SHP77 (cell line): Measurements from ENCODE around the gene POLR3A.
"Not testable (repeated sequence)": the region's sequence is repeated elsewhere in the genome, so short reads cannot be mapped to it uniquely, and the experiment has no call there.

Source experiments
- DNase-seq, 2 experiments: peaks; one replicate each; lab custom pipeline; 2025; lab: John Stamatoyannopoulos, UW

POLR3A gene

DNA sequence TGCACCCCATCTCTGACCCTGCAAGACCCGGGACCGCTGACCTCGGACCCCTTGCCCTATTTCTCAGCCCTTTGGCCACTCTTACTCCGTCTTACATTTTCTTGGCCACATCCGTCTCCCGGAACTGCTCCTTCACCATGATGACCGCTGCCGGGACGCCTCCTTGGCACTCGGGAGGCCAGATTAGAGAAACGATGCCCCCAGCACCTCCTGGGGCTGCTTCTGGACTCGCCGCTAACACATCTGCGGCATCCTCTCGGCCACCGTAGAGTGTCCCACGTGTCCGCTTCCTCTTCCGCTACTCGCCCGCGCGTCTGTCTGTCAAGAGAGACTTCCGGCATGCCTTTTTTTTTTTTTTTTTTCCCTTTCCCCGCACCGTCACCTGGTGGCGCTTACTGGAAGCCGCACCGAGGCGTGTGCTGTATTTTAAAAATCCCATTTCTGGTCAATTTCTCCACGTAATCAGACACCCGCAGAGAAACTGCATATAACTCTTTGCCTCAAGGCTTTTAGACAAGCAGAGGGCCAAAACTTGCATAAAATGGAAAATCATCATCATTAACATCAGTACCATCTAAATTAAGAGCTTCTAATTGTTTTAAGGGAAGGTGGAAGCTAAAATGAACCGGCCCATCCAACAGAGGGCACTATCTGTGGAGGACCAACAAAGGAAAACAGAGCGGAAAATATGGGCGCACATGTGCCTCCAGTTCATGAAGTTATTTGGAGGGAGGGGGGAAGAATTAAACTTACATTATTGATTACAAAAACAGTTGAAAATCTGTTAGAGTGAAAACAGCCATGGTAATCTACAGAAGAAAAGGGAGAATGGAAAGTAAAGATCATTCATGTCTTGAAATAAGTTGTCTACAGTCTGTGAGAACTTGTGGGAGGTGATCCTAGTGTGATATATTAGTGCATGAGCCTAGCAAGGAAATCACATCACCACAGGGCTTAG is at the start of gene POLR3A:
Gene POLR3A, minus strand, starts transcription at position 247 of the 958 bp plus-strand sequence. Its CDS starts 108 bp downstream, at position 139.
- peak; percentile 81 to 83 for DNase-seq

DNA sequence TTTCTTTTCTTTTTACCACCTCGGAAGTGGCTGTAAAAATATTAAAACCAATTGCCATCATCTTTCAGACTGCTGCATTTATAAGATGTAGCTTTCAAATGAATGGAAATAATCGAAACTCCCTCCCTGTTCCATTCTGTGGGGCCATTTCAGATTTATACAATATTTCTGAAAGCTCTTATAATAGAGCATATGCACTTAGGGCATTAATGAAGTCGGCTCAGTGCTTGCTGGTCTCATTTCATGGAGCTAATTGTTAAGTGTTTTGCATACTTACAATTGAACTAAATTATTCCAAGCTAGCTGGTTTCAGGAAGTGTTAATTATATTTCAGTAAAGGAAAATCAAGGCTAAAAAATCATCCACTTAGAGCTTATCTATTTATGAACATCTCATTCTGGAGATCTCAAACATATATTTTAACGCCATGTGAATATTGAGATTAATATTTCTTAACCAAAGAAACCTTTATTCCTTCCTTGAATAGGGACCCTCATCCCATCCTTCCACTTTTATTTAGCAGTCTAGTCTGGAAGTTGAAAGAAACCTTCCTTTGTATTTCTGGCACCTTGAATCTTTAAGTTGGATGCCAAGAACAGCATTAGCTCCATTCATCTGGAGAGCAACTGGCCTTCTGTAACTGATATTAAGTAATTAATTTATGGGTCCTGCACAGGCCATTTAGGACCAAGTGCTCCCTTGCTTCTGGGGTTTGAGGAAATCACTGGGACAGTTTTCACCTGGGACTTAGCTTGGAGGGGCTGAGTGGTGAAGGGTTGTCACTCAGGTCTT is 49.4 kb upstream of the POLR3A start:
- DNase-seq: no peak

DNA sequence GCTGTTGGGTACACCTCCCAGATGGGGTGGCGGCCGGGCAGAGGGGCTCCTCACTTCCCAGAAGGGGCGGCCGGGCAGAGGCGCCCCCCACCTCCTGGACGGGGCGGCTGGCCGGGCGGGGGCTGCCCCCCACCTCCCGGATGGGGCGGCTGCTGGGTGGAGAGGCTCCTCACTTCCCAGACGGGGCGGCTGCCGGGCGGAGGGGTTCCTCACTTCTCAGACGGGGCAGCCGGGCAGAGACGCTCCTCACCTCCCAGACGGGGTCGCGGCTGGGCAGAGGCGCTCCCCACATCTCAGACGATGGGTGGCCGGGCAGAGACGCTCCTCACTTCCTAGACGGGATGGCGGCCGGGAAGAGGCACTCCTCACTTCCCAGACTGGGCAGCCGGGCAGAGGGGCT is 46.5 kb upstream of the POLR3A start:
- not testable (repeated sequence) for DNase-seq

DNA sequence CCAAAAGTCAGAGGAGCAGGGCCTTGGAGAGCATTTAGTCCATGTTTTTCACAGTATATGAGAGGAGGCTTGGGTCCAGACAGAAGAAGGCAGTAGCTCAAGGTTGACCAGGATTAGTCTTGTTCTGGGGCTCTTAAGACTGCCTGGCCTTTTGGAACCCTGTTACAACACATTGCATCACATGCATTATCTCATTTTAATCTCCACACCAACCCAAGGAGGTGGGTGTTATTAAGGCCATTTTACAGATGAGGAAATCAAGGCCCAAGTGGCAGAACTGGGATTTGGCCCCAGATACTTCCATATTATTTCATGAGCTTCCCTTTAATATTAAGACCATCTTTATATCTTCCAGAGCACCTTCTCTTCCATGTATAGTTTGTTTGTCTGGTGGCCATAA is 43.2 kb upstream of the POLR3A start:
- DNase-seq: no peak

DNA sequence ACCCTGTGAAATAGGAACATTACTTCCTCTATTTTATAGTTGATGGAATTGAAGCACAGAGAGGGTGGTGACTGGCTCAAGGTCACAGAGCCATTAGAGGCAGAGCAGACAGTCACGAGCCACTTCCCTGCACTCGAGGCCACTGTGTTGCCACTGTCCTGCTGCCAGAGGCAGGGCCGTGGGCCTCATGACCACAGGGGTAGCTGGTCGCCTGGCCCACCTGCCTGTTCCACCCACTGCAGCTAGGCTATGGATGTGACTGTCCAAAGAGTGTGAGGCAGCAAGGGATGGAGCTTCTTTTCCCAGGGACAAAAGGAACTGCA is 42.5 kb upstream of the POLR3A start:
- DNase-seq: no peak

DNA sequence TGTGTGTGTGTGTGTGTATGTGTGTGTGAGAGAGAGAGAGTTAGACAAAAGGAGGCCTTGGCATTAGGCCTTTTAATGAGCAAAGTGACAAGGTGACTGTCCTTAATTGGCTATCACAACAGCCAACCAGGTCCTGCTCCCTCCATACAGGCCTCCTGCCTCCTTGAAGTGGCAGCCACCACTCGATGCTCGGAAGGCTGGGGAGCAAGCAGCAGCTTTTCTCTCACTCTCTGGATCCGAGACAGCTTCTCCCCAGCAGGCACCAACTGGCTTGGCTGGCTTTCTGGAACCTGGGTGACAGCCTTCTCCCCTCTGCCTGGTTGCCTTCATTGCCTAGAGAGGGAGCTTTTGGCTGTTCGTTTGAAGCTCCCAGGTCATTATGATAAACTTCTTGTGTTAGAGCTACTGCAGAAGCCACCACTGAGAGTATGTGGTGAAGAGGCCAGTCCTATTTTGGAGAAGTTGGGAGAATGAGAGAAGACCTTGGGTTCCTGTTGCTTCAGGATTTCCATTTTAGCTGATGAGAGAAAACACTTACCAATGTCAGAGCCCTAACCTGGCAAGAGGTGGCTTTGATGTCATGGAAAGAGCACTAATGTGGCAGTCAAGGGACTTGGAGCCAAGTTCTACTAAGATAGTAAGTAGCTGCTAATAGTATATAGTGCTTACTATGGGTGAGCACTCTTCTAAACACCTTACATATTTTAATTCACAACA is 42.0 kb upstream of the POLR3A start:
- DNase-seq: no peak

DNA sequence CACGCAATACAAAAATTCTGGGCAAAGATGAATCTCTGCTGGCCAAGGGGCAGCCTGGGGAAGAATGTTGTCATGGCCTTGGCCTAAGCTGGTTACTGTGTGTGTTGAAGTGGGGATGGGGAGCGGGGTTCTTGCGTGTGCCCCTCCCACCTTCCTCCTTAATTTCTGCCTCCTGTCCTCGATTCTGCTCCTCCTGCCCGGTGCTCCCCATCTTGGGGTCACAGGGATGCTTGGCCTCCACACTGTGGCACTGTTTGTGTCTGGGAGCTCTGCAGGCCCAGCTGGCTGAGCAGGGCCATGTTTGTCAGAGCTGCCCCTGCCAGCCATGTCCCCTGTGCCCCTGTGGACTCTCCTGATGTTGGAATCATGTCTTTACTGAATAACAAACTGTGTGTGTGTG is 41.4 kb upstream of the POLR3A start:
- DNase-seq: no peak

DNA sequence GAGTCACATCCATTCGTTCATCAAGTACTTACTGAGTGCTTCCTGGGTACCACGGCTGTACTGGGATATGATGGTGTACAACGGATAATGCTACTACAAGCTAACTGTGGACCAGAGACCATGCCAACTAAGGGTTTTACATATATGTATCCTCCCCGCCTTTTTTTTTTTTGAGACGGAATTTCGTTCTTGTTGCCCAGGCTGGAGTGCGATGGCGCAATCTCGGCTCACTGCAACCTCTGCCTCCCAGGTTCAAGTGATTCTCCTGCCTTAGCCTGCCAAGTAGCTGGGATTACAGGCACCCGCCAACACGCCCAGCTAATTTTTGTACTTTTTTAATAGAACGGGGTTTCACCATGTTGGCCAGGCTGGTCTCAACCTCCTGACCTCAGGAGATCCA is 40.7 kb upstream of the POLR3A start:
- not testable (repeated sequence) for DNase-seq

DNA sequence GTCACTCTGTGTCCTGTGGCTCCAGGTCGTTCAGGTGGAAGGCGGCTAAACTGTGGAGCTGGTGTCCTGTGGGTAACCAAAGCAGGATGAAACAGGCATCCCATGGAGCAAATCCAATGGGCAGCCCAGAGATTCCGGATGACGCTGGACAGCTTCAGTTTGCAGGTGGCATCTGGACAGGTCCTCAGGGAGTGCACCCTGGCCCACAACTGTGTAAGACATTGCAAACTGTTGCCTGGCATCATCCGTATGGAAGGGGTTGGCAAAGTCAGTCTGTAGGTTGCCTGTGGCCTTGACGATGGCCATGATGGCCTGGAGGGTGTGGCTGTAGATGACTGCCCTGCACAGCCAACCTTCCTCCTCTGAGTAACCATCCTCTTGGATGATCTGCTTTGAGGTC is 39.8 kb upstream of the POLR3A start:
- DNase-seq: no peak

DNA sequence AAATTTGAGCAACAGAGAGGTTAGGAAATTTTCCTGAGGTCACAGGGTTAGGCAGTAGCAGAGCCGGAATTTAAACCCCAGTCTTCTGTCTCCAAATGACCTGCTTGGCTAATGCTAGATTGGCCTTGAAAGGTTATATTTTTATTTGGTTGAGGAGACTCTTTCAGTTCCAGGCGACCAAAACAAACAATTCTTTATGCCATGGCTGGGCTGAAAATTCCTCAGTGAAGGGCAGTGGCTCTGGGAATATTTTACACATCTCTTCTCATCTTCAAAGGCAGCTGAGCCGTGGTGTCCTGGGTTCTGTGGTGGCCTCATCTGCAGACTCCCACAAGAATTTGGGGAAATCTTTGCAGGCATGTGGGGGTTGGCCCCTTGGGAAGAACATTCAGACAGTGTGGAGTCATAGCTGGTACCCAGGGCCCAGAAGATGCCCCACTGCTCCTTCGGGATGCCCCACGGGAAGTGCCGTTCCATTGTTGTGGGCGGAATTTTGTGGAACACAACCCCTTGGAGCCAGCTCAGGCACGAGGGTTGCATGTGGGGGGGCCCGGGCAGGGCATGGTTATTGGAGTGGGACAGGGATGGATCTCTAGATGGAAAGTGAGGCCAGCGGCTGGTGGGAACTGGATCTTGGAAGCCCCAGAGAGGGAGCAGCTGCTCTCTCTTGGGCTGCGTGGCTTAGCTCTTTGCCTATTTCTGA is 37.6 kb upstream of the POLR3A start:
- no peak for DNase-seq

DNA sequence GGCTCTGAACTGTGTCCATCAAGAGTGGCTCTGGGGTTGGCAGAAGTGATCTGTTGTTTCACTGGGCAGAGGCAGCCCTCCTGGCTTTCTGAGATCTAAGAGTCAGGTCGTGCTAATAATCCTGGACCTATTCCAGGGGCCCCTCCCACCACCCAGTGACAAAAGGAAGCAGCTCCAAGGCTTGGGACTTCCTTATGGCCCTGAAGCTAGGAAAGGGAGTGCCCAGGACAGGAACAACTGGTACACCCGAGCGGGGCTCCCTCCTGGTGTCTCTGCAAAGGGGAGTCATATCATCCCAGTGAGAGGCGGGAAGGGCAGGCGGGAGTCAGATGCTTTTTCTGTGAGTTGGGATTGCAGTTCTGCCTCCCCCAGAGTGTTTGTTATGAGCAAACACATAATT is 36.7 kb upstream of the POLR3A start:
- no peak for DNase-seq

DNA sequence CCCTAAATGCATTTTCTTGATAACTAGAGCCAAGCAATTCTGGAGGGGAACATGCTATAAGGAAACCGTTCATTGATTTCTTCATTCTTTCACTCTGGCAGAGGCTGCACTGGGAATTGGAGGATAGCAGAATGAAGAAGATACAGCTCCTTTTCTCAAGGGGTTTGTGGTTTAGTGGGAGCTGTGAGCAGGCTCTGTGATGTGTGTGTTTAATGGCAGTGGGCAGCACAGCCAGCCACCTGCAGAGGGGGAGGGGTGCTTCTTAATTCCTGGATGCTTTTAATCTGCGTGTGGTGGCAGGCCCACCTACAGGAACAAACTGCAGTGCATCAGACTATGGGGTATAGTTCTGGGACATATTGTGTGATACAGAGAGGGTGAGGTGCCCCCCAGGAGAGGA is 36.3 kb upstream of the POLR3A start:
- no peak for DNase-seq

DNA sequence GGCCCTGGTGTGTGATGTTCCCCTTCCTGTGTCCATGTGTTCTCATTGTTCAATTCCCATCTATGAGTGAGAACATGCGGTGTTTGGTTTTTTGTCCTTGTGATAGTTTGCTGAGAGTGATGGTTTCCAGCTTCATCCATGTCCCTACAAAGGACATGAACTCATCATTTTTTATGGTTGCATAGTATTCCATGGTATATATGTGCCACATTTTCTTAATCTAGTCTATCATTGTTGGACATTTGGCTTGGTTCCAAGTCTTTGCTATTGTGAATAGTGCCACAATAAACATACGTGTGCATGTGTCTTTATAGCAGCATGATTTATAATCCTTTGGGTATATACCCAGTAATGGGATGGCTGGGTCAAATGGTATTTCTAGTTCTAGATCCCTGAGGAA is 35.6 kb upstream of the POLR3A start:
- not testable (repeated sequence) for DNase-seq

DNA sequence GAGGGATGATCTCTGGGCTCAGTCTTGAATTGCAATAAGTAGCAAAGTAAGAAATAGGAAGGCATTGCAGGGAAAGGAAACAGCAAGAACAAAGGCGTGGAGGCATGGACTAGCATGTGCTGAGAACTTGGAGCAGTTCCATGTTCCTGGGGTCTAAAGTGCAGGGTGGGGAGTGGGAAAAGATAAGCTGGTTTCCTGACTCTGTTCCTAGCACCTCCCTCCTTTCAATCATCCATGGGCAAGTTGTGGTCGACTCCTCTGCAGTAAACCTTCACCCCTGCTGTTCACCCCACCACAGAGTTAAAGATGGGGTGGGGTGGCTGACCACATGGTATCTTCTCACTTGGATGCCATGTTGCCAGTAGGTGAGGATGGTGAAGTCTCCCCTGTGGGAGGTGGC is 33.9 kb upstream of the POLR3A start:
- no peak for DNase-seq

DNA sequence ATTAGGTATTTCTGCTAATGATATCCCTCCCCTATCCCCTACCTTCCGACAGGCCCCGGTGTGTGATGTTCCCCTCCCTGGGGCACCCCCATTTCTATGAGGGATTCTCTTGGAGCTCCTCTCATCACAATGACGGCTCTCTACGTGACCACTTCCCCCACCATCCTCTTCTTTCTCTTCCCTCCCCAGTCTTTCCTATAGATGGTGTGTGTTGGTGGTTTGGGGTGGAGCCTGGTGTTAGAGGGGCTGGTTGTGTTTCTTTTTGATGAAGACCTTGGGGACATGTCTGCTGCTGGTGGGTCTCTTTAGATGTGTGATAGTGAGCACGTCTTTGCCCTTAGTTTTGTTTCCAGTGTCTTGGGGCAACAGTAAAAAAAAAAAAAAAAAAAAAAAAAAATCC is 33.0 kb upstream of the POLR3A start:
- no peak for DNase-seq

DNA sequence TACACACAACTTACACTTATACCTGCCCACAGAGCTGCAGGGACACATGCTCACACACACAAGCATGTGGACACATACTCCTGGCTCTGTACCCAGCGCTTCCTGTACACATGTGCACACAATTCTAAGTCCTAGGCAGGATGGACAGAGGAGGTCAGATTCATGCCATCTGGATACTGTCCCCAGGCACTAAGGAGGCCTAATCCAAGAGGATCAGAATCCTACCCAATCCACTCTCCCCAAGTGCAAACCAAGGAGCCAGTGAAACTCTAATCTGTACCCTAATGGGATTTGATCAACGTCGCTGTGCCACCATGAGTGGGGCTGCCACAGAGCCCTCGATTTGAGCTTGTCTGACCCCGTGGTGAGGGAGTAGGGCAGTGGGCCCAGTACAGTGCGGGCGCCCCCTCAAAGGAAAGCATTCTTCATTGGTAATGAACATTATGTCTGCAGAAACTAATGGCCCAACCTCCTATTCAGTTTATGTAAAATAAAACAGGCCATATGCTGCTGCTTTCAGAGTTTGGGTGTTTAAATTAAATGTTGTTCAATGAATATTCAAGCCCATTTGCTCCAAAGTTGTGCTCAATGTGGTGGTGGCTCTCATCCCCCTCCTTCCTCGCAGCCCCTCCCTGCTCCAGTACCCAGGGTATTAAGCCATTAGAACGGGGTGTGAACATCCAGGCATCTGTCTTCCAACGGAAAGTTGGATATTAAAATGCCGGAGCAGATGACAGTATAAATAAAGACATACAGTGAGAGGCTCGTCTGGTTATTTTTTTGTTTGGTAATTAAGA is 30.8 kb upstream of the POLR3A start:
- DNase-seq: no peak

DNA sequence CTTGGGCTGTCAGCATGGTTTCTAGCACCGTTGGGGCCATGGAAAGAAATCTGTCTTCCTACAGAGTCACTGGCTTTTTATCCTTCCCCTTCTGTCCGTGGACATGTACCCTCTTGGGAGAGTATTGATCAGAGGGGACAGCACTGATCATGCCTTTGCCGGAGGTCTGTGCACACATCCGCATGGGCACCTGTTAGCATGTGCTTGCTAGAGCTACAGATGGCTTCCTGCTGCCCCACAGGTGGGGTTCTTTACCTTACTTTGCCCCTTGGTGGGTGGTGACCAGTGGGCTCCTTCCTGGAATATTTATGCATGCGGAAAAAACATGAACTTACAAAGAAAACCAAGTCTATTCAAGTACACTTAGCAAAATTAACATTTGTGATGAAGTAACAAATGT is 29.2 kb upstream of the POLR3A start:
- DNase-seq: no peak

DNA sequence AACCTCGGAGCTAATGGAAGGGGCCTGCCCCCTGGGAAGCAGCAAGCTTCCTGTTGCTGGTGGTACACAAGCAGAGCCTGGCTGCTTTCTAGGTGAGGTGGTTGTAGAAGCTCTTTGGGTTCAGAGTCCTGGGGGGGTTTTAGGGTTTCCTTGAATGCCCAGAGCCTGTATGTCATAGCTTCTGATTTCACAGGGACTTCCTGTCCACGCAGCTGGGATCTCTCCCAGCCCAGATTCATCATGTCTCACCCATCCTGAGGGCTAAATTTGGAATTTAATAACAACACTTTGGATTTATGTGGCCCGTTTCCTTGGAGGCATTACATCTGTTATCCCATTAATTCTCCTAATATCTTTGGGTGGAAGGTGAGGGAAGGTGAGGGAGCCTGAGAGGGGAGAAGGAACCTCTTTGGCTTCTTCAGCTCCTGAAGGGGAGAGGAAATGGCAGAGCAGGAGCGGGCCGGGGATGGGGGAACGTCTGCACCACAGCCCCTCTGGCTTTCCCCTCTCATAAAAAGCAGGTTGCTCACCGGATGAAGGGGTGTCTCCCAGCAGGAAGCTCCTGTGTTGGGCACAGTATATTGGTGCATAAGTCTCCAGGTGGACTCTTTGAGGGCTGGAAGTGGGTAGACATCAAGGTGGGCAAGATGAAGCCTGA is 24.0 kb upstream of the POLR3A start:
- DNase-seq: no peak

DNA sequence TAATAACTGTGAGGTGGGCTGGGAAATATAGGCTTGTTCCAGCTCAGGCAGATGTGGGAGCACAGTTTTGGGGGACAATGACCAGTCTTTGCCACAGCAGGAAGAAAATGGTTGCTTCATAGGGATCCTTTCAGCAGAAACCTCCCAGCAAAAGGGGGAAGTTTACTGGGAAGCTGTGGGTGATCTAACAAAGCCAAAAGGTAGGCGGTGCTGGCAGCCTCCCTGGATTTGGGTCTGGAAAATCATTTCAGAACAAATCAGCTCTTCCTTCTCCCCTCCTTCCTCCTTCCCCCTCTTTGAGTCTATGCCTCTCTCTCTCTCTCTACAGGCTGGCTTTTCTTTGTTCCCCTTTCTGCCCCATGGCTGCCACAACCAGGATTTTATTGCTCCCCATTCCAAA is 20.5 kb upstream of the POLR3A start:
- DNase-seq: no peak

DNA sequence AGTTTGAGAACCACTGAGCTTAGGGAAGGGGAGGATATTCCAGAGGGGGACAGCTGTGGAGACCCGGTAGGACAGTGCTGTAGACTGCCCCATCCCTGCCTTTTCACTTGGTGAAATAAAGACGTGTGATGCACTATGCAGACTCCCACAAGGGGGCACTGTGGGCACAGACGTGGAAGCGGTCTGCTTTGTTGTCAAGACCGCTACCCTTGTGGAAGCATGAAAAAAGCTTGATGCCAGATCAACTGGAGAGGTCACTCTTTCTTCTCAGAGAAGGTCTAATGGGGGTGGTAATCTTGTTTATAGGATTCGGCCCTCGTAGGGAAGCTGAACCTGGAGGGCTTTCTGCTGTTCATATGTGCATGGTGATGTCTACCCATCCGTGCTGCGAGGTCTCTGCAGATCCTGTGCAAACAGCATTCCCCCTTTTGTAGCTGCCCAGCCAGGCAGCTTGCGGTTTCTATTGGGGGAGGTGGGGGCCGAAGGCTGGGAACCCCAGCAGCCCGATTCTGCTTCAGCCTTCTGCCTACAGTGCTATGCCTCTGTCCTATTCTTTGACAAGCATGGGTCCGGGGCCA is 18.1 kb upstream of the POLR3A start:
- peak; percentile 23 to 49 for DNase-seq
